WTC11 (cell line): Measurements from ENCODE around the gene SLIT1. TPM values are rescaled to one million over a fixed set of nuclear protein-coding genes. Genes with fewer than 3 reads are reported as not detected.

Experiments
- ATAC-seq: fragments of 200-7000 bp; cut with Tn5 transposase; 2 replicates; pipeline ENCODE4 v1.10.0; 2021; ENCODE audit warnings: mild to moderate bottlenecking, moderate library complexity
- CTCF ChIA-PET: fragments of 300-600 bp; sonication (Branson Sonifier 250); formaldehyde crosslinking; loops from one replicate; lab custom pipeline; 2021; ENCODE audit warnings: antibody characterized with exemption; lab: Charles Lee
- POLR2A ChIA-PET: fragments of 350-600 bp; sonication (Branson Sonifier 250); formaldehyde crosslinking; loops from one replicate; lab custom pipeline; 2021; ENCODE audit warnings: antibody characterized with exemption; lab: Charles Lee
- DNase-seq: peaks from one replicate; pipeline ENCODE4 v3.0.0; 2021; ENCODE audit warnings: low spot score
- H3K27ac Mint-ChIP-seq: 2 replicates; pipeline ENCODE4 v1.8.0; 2021; ENCODE audit warnings: mixed read lengths
- H3K27me3 Mint-ChIP-seq: 2 replicates; pipeline ENCODE4 v1.8.0; 2021; ENCODE audit warnings: low read depth, mild to moderate bottlenecking, moderate library complexity, mixed read lengths
- H3K36me3 Mint-ChIP-seq: 2 replicates; pipeline ENCODE4 v1.8.0; 2021; ENCODE audit warnings: mixed read lengths
- H3K4me1 Mint-ChIP-seq: 2 replicates; pipeline ENCODE4 v1.8.0; 2022; ENCODE audit warnings: mixed read lengths
- H3K4me3 Mint-ChIP-seq: 2 replicates; pipeline ENCODE4 v1.8.0; 2021; ENCODE audit warnings: mild to moderate bottlenecking, moderate library complexity, mixed read lengths
- H3K9me3 Mint-ChIP-seq: 2 replicates; pipeline ENCODE4 v1.8.0; 2021; ENCODE audit warnings: mixed read lengths
- ATF1 ChIP-seq: sonication (generic); formaldehyde crosslinking; IDR thresholded peaks from 2 replicates; pipeline ENCODE4 v1.8.1; 2023; ENCODE audit warnings: mild to moderate bottlenecking, moderate library complexity, missing genetic modification reagents
- E2F5 ChIP-seq: sonication (generic); formaldehyde crosslinking; IDR thresholded peaks from 2 replicates; pipeline ENCODE4 v1.8.1; 2022; ENCODE audit warnings: mild to moderate bottlenecking, moderate library complexity, missing genetic modification reagents
- ELF4 ChIP-seq: sonication (generic); formaldehyde crosslinking; IDR thresholded peaks from 2 replicates; pipeline ENCODE4 v1.8.1; 2022; ENCODE audit warnings: low read depth, mild to moderate bottlenecking, moderate library complexity, missing genetic modification reagents
- FOXJ3 ChIP-seq: sonication (generic); formaldehyde crosslinking; IDR thresholded peaks from 2 replicates; pipeline ENCODE4 v1.9.0; 2021; ENCODE audit warnings: missing genetic modification reagents, mild to moderate bottlenecking, borderline replicate concordance
- GRHL2 ChIP-seq: fragments of 250-450 bp; sonication (Bioruptor Pico); IDR thresholded peaks from 2 replicates; pipeline ENCODE4 v1.8.0; 2022; ENCODE audit warnings: mild to moderate bottlenecking, moderate library complexity; ENCODE audit not compliant: insufficient replicate concordance, severe bottlenecking
- NFYB ChIP-seq: sonication (generic); formaldehyde crosslinking; conservative IDR thresholded peaks from 2 replicates; pipeline ENCODE4 v1.8.0; 2022; ENCODE audit warnings: low read depth, missing genetic modification reagents
- NR1H2 ChIP-seq: sonication (generic); formaldehyde crosslinking; IDR thresholded peaks from 2 replicates; pipeline ENCODE4 v1.9.0; 2021; ENCODE audit warnings: mild to moderate bottlenecking, moderate library complexity, missing genetic modification reagents
- OVOL2 ChIP-seq: fragments of 250-450 bp; sonication (Bioruptor Pico); IDR thresholded peaks from 2 replicates; pipeline ENCODE4 v1.9.0; 2021; ENCODE audit warnings: mild to moderate bottlenecking, borderline replicate concordance
- PRRX2 ChIP-seq: fragments of 250-450 bp; sonication (Bioruptor Pico); IDR thresholded peaks from 2 replicates; pipeline ENCODE4 v1.8.0; 2021; ENCODE audit warnings: mild to moderate bottlenecking
- RORB ChIP-seq: fragments of 250-450 bp; sonication (Bioruptor Pico); IDR thresholded peaks from 2 replicates; pipeline ENCODE4 v1.9.0; 2021; ENCODE audit warnings: mild to moderate bottlenecking
- ZNF281 ChIP-seq: sonication (generic); formaldehyde crosslinking; IDR thresholded peaks from 2 replicates; pipeline ENCODE4 v1.8.0; 2023; ENCODE audit warnings: mild to moderate bottlenecking, missing genetic modification reagents
- total RNA-seq: library from RNA; stranded (reverse); gene quantifications from 3 replicates; pipeline ENCODE4 v1.2.3, GENCODE V29; 2021
- TF ChIP-seq, protein P1 (sequence below): fragments of 250-450 bp; sonication (Bioruptor Pico); IDR thresholded peaks from 2 replicates; pipeline ENCODE4 v1.9.0; 2021; ENCODE audit warnings: mild to moderate bottlenecking, borderline replicate concordance
- TF ChIP-seq, protein P2 (sequence below): sonication (generic); formaldehyde crosslinking; IDR thresholded peaks from 2 replicates; pipeline ENCODE4 v1.8.0; 2023; ENCODE audit warnings: missing genetic modification reagents, mild to moderate bottlenecking, borderline replicate concordance
- TF ChIP-seq, protein P3 (sequence below): fragments of 250-450 bp; sonication (Bioruptor Pico); IDR thresholded peaks from 2 replicates; pipeline ENCODE4 v2.1.2; 2022; ENCODE audit warnings: mild to moderate bottlenecking, moderate library complexity
- TF ChIP-seq, protein P4 (sequence below): sonication (generic); formaldehyde crosslinking; IDR thresholded peaks from 2 replicates; pipeline ENCODE4 v1.8.1; 2023; ENCODE audit warnings: mild to moderate bottlenecking, missing genetic modification reagents, moderate library complexity
- TF ChIP-seq, protein P5 (sequence below): sonication (generic); formaldehyde crosslinking; IDR thresholded peaks from 2 replicates; pipeline ENCODE4 v1.8.1; 2023; ENCODE audit warnings: mild to moderate bottlenecking, missing genetic modification reagents, moderate library complexity

The SLIT1 gene
- total RNA-seq, 1 experiment from 2014 or later = 1.6 TPM

DNA sequence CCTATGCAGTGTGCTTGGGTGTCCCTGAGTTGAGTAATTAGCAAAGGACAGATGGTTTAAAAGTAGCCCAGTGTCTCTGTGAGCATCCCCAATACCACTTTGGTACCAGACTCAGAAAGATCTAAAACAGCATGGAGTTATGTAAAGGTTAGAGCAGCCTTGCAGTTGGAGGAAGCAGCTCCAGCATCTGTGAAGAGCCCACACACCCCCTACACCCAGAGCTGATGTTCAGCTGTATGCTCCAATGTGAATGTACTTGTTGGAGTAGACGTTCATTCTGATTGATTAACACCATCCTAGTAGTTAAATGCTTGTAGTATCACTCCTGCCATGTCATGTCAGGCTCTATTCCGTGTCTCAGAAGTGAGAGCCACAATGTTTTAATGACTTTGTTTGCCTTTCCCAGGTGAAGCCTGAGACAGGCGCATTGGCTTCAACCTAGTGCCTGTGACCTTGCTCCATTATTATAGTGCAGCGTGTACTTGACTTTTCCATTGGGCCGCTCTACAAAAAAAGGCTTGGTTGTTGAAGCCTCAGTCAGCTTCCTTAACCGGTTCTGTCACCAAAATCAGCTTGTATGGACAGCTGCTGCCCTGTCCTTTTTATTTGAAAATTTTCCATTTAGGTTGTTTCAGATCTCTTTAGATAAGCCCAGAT, 199.4 kb downstream of the SLIT1 start (continued):
- TF ChIP-seq, protein P1, sequence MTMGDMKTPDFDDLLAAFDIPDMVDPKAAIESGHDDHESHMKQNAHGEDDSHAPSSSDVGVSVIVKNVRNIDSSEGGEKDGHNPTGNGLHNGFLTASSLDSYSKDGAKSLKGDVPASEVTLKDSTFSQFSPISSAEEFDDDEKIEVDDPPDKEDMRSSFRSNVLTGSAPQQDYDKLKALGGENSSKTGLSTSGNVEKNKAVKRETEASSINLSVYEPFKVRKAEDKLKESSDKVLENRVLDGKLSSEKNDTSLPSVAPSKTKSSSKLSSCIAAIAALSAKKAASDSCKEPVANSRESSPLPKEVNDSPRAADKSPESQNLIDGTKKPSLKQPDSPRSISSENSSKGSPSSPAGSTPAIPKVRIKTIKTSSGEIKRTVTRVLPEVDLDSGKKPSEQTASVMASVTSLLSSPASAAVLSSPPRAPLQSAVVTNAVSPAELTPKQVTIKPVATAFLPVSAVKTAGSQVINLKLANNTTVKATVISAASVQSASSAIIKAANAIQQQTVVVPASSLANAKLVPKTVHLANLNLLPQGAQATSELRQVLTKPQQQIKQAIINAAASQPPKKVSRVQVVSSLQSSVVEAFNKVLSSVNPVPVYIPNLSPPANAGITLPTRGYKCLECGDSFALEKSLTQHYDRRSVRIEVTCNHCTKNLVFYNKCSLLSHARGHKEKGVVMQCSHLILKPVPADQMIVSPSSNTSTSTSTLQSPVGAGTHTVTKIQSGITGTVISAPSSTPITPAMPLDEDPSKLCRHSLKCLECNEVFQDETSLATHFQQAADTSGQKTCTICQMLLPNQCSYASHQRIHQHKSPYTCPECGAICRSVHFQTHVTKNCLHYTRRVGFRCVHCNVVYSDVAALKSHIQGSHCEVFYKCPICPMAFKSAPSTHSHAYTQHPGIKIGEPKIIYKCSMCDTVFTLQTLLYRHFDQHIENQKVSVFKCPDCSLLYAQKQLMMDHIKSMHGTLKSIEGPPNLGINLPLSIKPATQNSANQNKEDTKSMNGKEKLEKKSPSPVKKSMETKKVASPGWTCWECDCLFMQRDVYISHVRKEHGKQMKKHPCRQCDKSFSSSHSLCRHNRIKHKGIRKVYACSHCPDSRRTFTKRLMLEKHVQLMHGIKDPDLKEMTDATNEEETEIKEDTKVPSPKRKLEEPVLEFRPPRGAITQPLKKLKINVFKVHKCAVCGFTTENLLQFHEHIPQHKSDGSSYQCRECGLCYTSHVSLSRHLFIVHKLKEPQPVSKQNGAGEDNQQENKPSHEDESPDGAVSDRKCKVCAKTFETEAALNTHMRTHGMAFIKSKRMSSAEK = no peak
- TF ChIP-seq GRHL2 (CRISPR knock-in tag) (no peak), ZNF281 (no peak), NFYB (CRISPR knock-in tag) (no peak)
- TF ChIP-seq, protein P2, sequence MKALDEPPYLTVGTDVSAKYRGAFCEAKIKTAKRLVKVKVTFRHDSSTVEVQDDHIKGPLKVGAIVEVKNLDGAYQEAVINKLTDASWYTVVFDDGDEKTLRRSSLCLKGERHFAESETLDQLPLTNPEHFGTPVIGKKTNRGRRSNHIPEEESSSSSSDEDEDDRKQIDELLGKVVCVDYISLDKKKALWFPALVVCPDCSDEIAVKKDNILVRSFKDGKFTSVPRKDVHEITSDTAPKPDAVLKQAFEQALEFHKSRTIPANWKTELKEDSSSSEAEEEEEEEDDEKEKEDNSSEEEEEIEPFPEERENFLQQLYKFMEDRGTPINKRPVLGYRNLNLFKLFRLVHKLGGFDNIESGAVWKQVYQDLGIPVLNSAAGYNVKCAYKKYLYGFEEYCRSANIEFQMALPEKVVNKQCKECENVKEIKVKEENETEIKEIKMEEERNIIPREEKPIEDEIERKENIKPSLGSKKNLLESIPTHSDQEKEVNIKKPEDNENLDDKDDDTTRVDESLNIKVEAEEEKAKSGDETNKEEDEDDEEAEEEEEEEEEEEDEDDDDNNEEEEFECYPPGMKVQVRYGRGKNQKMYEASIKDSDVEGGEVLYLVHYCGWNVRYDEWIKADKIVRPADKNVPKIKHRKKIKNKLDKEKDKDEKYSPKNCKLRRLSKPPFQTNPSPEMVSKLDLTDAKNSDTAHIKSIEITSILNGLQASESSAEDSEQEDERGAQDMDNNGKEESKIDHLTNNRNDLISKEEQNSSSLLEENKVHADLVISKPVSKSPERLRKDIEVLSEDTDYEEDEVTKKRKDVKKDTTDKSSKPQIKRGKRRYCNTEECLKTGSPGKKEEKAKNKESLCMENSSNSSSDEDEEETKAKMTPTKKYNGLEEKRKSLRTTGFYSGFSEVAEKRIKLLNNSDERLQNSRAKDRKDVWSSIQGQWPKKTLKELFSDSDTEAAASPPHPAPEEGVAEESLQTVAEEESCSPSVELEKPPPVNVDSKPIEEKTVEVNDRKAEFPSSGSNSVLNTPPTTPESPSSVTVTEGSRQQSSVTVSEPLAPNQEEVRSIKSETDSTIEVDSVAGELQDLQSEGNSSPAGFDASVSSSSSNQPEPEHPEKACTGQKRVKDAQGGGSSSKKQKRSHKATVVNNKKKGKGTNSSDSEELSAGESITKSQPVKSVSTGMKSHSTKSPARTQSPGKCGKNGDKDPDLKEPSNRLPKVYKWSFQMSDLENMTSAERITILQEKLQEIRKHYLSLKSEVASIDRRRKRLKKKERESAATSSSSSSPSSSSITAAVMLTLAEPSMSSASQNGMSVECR (CRISPR knock-in tag) = no peak
- TF ChIP-seq, protein P3, sequence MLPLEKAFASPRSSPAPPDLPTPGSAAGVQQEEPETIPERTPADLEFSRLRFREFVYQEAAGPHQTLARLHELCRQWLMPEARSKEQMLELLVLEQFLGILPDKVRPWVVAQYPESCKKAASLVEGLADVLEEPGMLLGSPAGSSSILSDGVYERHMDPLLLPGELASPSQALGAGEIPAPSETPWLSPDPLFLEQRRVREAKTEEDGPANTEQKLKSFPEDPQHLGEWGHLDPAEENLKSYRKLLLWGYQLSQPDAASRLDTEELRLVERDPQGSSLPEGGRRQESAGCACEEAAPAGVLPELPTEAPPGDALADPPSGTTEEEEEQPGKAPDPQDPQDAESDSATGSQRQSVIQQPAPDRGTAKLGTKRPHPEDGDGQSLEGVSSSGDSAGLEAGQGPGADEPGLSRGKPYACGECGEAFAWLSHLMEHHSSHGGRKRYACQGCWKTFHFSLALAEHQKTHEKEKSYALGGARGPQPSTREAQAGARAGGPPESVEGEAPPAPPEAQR (CRISPR knock-in tag) = no peak

GRCh38 chr10:96984541-96985131, 201.1 kb downstream of the SLIT1 start:
- DNase-seq = no peak
- peak; percentile 85 for ATAC-seq
- Mint-ChIP-seq H3K9me3 (no peaks in the 10 kb centered on the region), H3K36me3 (peaks cover 20% of the 10 kb centered on the region), H3K4me3 (no peak overlapping the region), H3K27ac (peak overlapping the region; percentile 91), H3K4me1 (peaks cover 24% of the 10 kb centered on the region), H3K27me3 (no peaks in the 10 kb centered on the region)
- CTCF ChIA-PET = interaction anchor here (1.2 to 3.2 kb wide), 4 partner anchors 17 to 88 kb away, joined by 3 to 18 read pairs (median 4); no protein-coding TSS in a partner anchor
- TF ChIP-seq OVOL2 (CRISPR knock-in tag) (no peak), ELF4 (CRISPR knock-in tag) (no peak), FOXJ3 (no peak), PRRX2 (CRISPR knock-in tag) (no peak), NR1H2 (CRISPR knock-in tag) (no peak), E2F5 (CRISPR knock-in tag) (no peak), RORB (CRISPR knock-in tag) (no peak), ATF1 (no peak)
- TF ChIP-seq, protein P4, sequence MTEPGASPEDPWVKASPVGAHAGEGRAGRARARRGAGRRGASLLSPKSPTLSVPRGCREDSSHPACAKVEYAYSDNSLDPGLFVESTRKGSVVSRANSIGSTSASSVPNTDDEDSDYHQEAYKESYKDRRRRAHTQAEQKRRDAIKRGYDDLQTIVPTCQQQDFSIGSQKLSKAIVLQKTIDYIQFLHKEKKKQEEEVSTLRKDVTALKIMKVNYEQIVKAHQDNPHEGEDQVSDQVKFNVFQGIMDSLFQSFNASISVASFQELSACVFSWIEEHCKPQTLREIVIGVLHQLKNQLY (CRISPR knock-in tag) = no peak
- TF ChIP-seq, protein P5, sequence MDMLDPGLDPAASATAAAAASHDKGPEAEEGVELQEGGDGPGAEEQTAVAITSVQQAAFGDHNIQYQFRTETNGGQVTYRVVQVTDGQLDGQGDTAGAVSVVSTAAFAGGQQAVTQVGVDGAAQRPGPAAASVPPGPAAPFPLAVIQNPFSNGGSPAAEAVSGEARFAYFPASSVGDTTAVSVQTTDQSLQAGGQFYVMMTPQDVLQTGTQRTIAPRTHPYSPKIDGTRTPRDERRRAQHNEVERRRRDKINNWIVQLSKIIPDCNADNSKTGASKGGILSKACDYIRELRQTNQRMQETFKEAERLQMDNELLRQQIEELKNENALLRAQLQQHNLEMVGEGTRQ (CRISPR knock-in tag) = no peak
- POLR2A ChIA-PET = no interaction called here
